Measurements from ENCODE around the gene TRIM39.

GRCh38 chr6:30319146-30319835 is 7.4 kb upstream of the TRIM39 start:
- TF ChIP-seq CTCF (IDR thresholded peaks at IDR 0.05 in 4 of 5, conservative IDR thresholded peaks at IDR 0.05 in 1 of 5) = no peak
- no peak for TF ChIP-seq POLR2A (IDR thresholded peaks at IDR 0.05)
